Hindlimb muscle (tissue), 1 donor: ENCODE measurements around the gene DHRS12. TPM values are rescaled to one million over a fixed set of nuclear protein-coding genes. Genes with fewer than 3 reads are reported as not detected.

Source experiments
- DNase-seq: peaks from one replicate; pipeline ENCODE4 v3.0.0-alpha.2; 2013
- polyA plus RNA-seq: library from polyadenylated mRNA; unstranded; fragments of 120-200 nt; gene quantifications from one replicate; pipeline ENCODE4 v1.2.1, GENCODE V29; 2013; ENCODE audit not compliant: insufficient read length

Gene DHRS12
- polyA plus RNA-seq, 1 donor, result 14.9 TPM

GRCh38 chr13:51747438-51748434 lies 56.2 kb downstream of the DHRS12 start:
- no peak for DNase-seq

- peak; percentile 73 for DNase-seq
Measured at GRCh38 chr13:51746802-51747201, 57.2 kb downstream of the DHRS12 start.

GRCh38 chr13:51745243-51745642 lies 58.7 kb downstream of the DHRS12 start:
- no peak for DNase-seq

- DNase-seq, result no peak
Measured at GRCh38 chr13:51742611-51743010, 61.4 kb downstream of the DHRS12 start.

GRCh38 chr13:51742031-51742430 lies 61.9 kb downstream of the DHRS12 start:
- DNase-seq, result no peak

GRCh38 chr13:51740698-51741097 lies 63.3 kb downstream of the DHRS12 start:
- DNase-seq, result no peak

- DNase-seq, result no peak
Measured at GRCh38 chr13:51739027-51739764, 64.8 kb downstream of the DHRS12 start.

GRCh38 chr13:51738226-51738905 lies 65.6 kb downstream of the DHRS12 start:
- DNase-seq, result no peak

GRCh38 chr13:51737609-51738008 lies 66.4 kb downstream of the DHRS12 start:
- DNase-seq, result no peak

GRCh38 chr13:51734786-51735185 lies 69.2 kb downstream of the DHRS12 start:
- no peak for DNase-seq

GRCh38 chr13:51733374-51734298 lies 70.3 kb downstream of the DHRS12 start:
- DNase-seq, result no peak

- no peak for DNase-seq
Measured at GRCh38 chr13:51731759-51732158, 72.2 kb downstream of the DHRS12 start.

GRCh38 chr13:51730927-51731326 lies 73.0 kb downstream of the DHRS12 start:
- no peak for DNase-seq

- peak; percentile 69 for DNase-seq
Measured at GRCh38 chr13:51729866-51730553, 74.0 kb downstream of the DHRS12 start.

- DNase-seq, result no peak
Measured at GRCh38 chr13:51728972-51729371, 75.0 kb downstream of the DHRS12 start.

GRCh38 chr13:51728275-51728673 lies 75.7 kb downstream of the DHRS12 start:
- DNase-seq, result no peak

- DNase-seq, result no peak
Measured at GRCh38 chr13:51727634-51728274, 76.2 kb downstream of the DHRS12 start.

GRCh38 chr13:51726446-51727193 lies 77.3 kb downstream of the DHRS12 start:
- no peak for DNase-seq

GRCh38 chr13:51724721-51725120 lies 79.2 kb downstream of the DHRS12 start:
- no peak for DNase-seq

- no peak for DNase-seq
Measured at GRCh38 chr13:51723529-51723928, 80.4 kb downstream of the DHRS12 start.
